MM.1S (cell line): Measurements from ENCODE around the gene SLC16A12.
"Not testable (repeated sequence)": the region's sequence is repeated elsewhere in the genome, so short reads cannot be mapped to it uniquely, and the experiment has no call there.

Experiments
- EZH2phosphoT487 ChIP-seq: fragments of 300-600 bp; sonication (generic); IDR thresholded peaks from 2 replicates; pipeline ENCODE4 v1.6.1; 2018; ENCODE audit warnings: antibody characterized with exemption, low read length
- TF ChIP-seq, protein P1 (sequence below): fragments of 300-600 bp; sonication (generic); IDR thresholded peaks from 2 replicates; pipeline ENCODE4 v1.5.1; 2016; ENCODE audit warnings: antibody characterized with exemption, low read length, mixed read lengths

DNA sequence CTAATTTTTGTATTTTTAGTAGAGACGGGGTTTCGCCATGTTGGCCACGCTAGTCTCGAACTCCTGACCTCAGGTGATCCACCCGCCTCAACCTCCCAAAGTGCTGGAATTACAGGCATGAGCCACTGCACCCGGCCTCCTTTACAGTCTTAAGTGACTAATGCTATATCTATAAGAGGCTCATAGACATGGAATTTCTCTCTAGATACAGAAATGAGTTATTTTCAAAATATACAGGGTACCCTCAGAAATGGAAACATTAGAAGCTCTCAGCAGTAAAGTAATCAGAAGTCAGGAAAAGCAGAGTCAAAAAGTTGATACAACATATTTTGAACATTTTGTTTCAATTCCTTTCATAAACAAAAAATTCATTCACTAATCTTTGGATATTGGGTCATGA, 5.7 kb downstream of the SLC16A12 start:
- not testable (repeated sequence) for TF ChIP-seq EZH2phosphoT487
- TF ChIP-seq, protein P1, sequence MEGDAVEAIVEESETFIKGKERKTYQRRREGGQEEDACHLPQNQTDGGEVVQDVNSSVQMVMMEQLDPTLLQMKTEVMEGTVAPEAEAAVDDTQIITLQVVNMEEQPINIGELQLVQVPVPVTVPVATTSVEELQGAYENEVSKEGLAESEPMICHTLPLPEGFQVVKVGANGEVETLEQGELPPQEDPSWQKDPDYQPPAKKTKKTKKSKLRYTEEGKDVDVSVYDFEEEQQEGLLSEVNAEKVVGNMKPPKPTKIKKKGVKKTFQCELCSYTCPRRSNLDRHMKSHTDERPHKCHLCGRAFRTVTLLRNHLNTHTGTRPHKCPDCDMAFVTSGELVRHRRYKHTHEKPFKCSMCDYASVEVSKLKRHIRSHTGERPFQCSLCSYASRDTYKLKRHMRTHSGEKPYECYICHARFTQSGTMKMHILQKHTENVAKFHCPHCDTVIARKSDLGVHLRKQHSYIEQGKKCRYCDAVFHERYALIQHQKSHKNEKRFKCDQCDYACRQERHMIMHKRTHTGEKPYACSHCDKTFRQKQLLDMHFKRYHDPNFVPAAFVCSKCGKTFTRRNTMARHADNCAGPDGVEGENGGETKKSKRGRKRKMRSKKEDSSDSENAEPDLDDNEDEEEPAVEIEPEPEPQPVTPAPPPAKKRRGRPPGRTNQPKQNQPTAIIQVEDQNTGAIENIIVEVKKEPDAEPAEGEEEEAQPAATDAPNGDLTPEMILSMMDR, result not testable (repeated sequence)
